ENCODE measurements around the gene AIMP2.
"Not testable (repeated sequence)": the region's sequence is repeated elsewhere in the genome, so short reads cannot be mapped to it uniquely, and the experiment has no call there.

AIMP2 gene

GRCh38 chr7:6049780-6050179 lies 40.7 kb downstream of the AIMP2 start:
- H3K27me3 ChIP-seq (ENCODE audit: control insufficient read depth in 3 of 3, insufficient read depth in 3 of 3, low read depth in 1 of 3, low read length in 3 of 3) = no peaks in the 10 kb centered on the region
- H3K4me2 ChIP-seq (ENCODE audit: insufficient read depth, low read length, poor library complexity, severe bottlenecking) = no peak overlapping the region
- no peak overlapping the region for H2BK120ac ChIP-seq (ENCODE audit: low read depth, low read length)
- H3K4ac ChIP-seq (ENCODE audit: low read length) = no peak overlapping the region
- H3K9ac ChIP-seq (ENCODE audit: low read depth, low read length, poor library complexity) = no peak overlapping the region
- whole genome bisulfite sequencing, 2 donors (ENCODE audit: extremely low coverage in 2 of 2, insufficient read length in 2 of 2, insufficient replicate concordance in 1 of 2) = no CpG with 5 or more reads among the region's 4 CpGs
- H2AFZ ChIP-seq (ENCODE audit: low read length) = no peak overlapping the region
- H2BK5ac ChIP-seq (ENCODE audit: low read length) = no peak overlapping the region
- no peak overlapping the region for H3K27ac ChIP-seq (replicated peaks; ENCODE audit: low read length)
- peaks cover under 1% of the 10 kb centered on the region for H3K79me1 ChIP-seq (ENCODE audit: low read depth, low read length)
- H3K9me3 ChIP-seq (replicated peaks in 1 of 2; ENCODE audit: control insufficient read depth in 2 of 2, insufficient read depth in 1 of 2, low read depth in 1 of 2, low read length in 2 of 2) = no peaks in the 10 kb centered on the region
- H3K14ac ChIP-seq (ENCODE audit: low read length) = no peak overlapping the region
- H2BK12ac ChIP-seq (ENCODE audit: low read length) = no peak overlapping the region
- H3K4me1 ChIP-seq (ENCODE audit: control insufficient read depth in 2 of 2, insufficient read depth in 1 of 2, low read depth in 1 of 2, low read length in 2 of 2) = no peaks in the 10 kb centered on the region
- no peak overlapping the region for H4K91ac ChIP-seq (ENCODE audit: low read depth, low read length, poor library complexity)
- H3K23ac ChIP-seq (ENCODE audit: low read depth, low read length, poor library complexity) = no peak overlapping the region
- H3K18ac ChIP-seq (ENCODE audit: low read length) = no peak overlapping the region
- no peak overlapping the region for H3K4me3 ChIP-seq (ENCODE audit: low read length in 2 of 2)
- no peak for DNase-seq (ENCODE audit: low spot score)
- H3K36me3 ChIP-seq (replicated peaks in 1 of 2; ENCODE audit: control insufficient read depth in 2 of 2, insufficient read depth in 2 of 2, low read length in 2 of 2) = peaks cover 15 to 88% of the 10 kb centered on the region in 2 donors
- no peak overlapping the region for H2AK5ac ChIP-seq (ENCODE audit: low read depth, low read length)
- H2BK15ac ChIP-seq (ENCODE audit: low read length) = no peak overlapping the region
- H4K8ac ChIP-seq (ENCODE audit: low read depth, low read length) = no peak overlapping the region

GRCh38 chr7:6051185-6051584 lies 42.1 kb downstream of the AIMP2 start:
- H2BK15ac ChIP-seq (ENCODE audit: low read length); H4K91ac ChIP-seq (ENCODE audit: low read depth, low read length, poor library complexity); H2BK120ac ChIP-seq (ENCODE audit: low read depth, low read length); H3K9ac ChIP-seq (ENCODE audit: low read depth, low read length, poor library complexity); H3K4me1 ChIP-seq (ENCODE audit: control insufficient read depth in 2 of 2, insufficient read depth in 1 of 2, low read depth in 1 of 2, low read length in 2 of 2); H3K14ac ChIP-seq (ENCODE audit: low read length); H3K79me1 ChIP-seq (ENCODE audit: low read depth, low read length); H3K4me3 ChIP-seq (ENCODE audit: low read length in 2 of 2); H2AFZ ChIP-seq (ENCODE audit: low read length); H2AK5ac ChIP-seq (ENCODE audit: low read depth, low read length); H3K4ac ChIP-seq (ENCODE audit: low read length); H2BK5ac ChIP-seq (ENCODE audit: low read length); H3K23ac ChIP-seq (ENCODE audit: low read depth, low read length, poor library complexity); H3K18ac ChIP-seq (ENCODE audit: low read length); H3K9me3 ChIP-seq (replicated peaks in 1 of 2; ENCODE audit: control insufficient read depth in 2 of 2, insufficient read depth in 1 of 2, low read depth in 1 of 2, low read length in 2 of 2); DNase-seq (ENCODE audit: low spot score); H3K4me2 ChIP-seq (ENCODE audit: insufficient read depth, low read length, poor library complexity, severe bottlenecking); H3K27ac ChIP-seq (replicated peaks; ENCODE audit: low read length); H4K8ac ChIP-seq (ENCODE audit: low read depth, low read length); H2BK12ac ChIP-seq (ENCODE audit: low read length); H3K27me3 ChIP-seq (ENCODE audit: control insufficient read depth in 3 of 3, insufficient read depth in 3 of 3, low read depth in 1 of 3, low read length in 3 of 3): not testable (repeated sequence)
- peaks cover 10 to 80% of the 10 kb centered on the region in 2 donors for H3K36me3 ChIP-seq (replicated peaks in 1 of 2; ENCODE audit: control insufficient read depth in 2 of 2, insufficient read depth in 2 of 2, low read length in 2 of 2)
- no CpG with 5 or more reads among the region's 9 CpGs for WGBS, 2 donors (ENCODE audit: extremely low coverage in 2 of 2, insufficient read length in 2 of 2, insufficient replicate concordance in 1 of 2)

- Histone ChIP-seq H2AK5ac (ENCODE audit: low read depth, low read length) (no peak overlapping the region), H3K18ac (ENCODE audit: low read length) (no peak overlapping the region), H2BK5ac (ENCODE audit: low read length) (no peak overlapping the region), H4K8ac (ENCODE audit: low read depth, low read length) (no peak overlapping the region), H2BK12ac (ENCODE audit: low read length) (no peak overlapping the region), H2BK120ac (ENCODE audit: low read depth, low read length) (no peak overlapping the region), H3K36me3 (replicated peaks in 1 of 2; ENCODE audit: control insufficient read depth in 2 of 2, insufficient read depth in 2 of 2, low read length in 2 of 2) (peaks cover 2 to 36% of the 10 kb centered on the region in 2 donors), H3K79me1 (ENCODE audit: low read depth, low read length) (peaks cover 4% of the 10 kb centered on the region), H3K4me1 (ENCODE audit: control insufficient read depth in 2 of 2, insufficient read depth in 1 of 2, low read depth in 1 of 2, low read length in 2 of 2) (peaks cover 0 to 5% of the 10 kb centered on the region in 2 donors), H2AFZ (ENCODE audit: low read length) (no peak overlapping the region), H3K9ac (ENCODE audit: low read depth, low read length, poor library complexity) (no peak overlapping the region), H3K27ac (replicated peaks; ENCODE audit: low read length) (no peak overlapping the region), H3K4me3 (ENCODE audit: low read length in 2 of 2) (no peak overlapping the region), H4K91ac (ENCODE audit: low read depth, low read length, poor library complexity) (no peak overlapping the region), H3K23ac (ENCODE audit: low read depth, low read length, poor library complexity) (no peak overlapping the region), H3K4me2 (ENCODE audit: insufficient read depth, low read length, poor library complexity, severe bottlenecking) (no peak overlapping the region), H3K27me3 (ENCODE audit: control insufficient read depth in 3 of 3, insufficient read depth in 3 of 3, low read depth in 1 of 3, low read length in 3 of 3) (no peaks in the 10 kb centered on the region), H3K9me3 (replicated peaks in 1 of 2; ENCODE audit: control insufficient read depth in 2 of 2, insufficient read depth in 1 of 2, low read depth in 1 of 2, low read length in 2 of 2) (no peaks in the 10 kb centered on the region), H3K4ac (ENCODE audit: low read length) (no peak overlapping the region), H3K14ac (ENCODE audit: low read length) (no peak overlapping the region), H2BK15ac (ENCODE audit: low read length) (no peak overlapping the region)
- no peak for DNase-seq (ENCODE audit: low spot score)
- WGBS, 2 donors (ENCODE audit: extremely low coverage in 2 of 2, insufficient read length in 2 of 2, insufficient replicate concordance in 1 of 2) = no CpG with 5 or more reads among the region's 1 CpG
Measured at GRCh38 chr7:6056616-6057015, 47.5 kb downstream of the AIMP2 start.

- no peak overlapping the region for H3K14ac ChIP-seq (ENCODE audit: low read length)
- H3K27me3 ChIP-seq (ENCODE audit: control insufficient read depth in 3 of 3, insufficient read depth in 3 of 3, low read depth in 1 of 3, low read length in 3 of 3) = no peaks in the 10 kb centered on the region
- H2AK5ac ChIP-seq (ENCODE audit: low read depth, low read length) = no peak overlapping the region
- H3K9me3 ChIP-seq (replicated peaks in 1 of 2; ENCODE audit: control insufficient read depth in 2 of 2, insufficient read depth in 1 of 2, low read depth in 1 of 2, low read length in 2 of 2) = no peaks in the 10 kb centered on the region
- H2AFZ ChIP-seq (ENCODE audit: low read length) = no peak overlapping the region
- peak overlapping the region in 1 of 2 donors; percentile 89 for H3K4me3 ChIP-seq (ENCODE audit: low read length in 2 of 2)
- no peak overlapping the region for H2BK120ac ChIP-seq (ENCODE audit: low read depth, low read length)
- no peak overlapping the region for H3K23ac ChIP-seq (ENCODE audit: low read depth, low read length, poor library complexity)
- H2BK12ac ChIP-seq (ENCODE audit: low read length) = no peak overlapping the region
- H3K27ac ChIP-seq (replicated peaks; ENCODE audit: low read length) = no peak overlapping the region
- WGBS, 2 donors (ENCODE audit: extremely low coverage in 2 of 2, insufficient read length in 2 of 2, insufficient replicate concordance in 1 of 2) = no CpG with 5 or more reads among the region's 14 CpGs
- no peak overlapping the region for H3K4me2 ChIP-seq (ENCODE audit: insufficient read depth, low read length, poor library complexity, severe bottlenecking)
- H3K9ac ChIP-seq (ENCODE audit: low read depth, low read length, poor library complexity) = no peak overlapping the region
- peaks cover 4% of the 10 kb centered on the region for H3K79me1 ChIP-seq (ENCODE audit: low read depth, low read length)
- H2BK15ac ChIP-seq (ENCODE audit: low read length) = no peak overlapping the region
- no peak overlapping the region for H4K8ac ChIP-seq (ENCODE audit: low read depth, low read length)
- no peak overlapping the region for H3K4ac ChIP-seq (ENCODE audit: low read length)
- peaks cover 0 to 5% of the 10 kb centered on the region in 2 donors for H3K4me1 ChIP-seq (ENCODE audit: control insufficient read depth in 2 of 2, insufficient read depth in 1 of 2, low read depth in 1 of 2, low read length in 2 of 2)
- peaks cover 2 to 28% of the 10 kb centered on the region in 2 donors for H3K36me3 ChIP-seq (replicated peaks in 1 of 2; ENCODE audit: control insufficient read depth in 2 of 2, insufficient read depth in 2 of 2, low read length in 2 of 2)
- H2BK5ac ChIP-seq (ENCODE audit: low read length) = no peak overlapping the region
- DNase-seq (ENCODE audit: low spot score) = no peak
- no peak overlapping the region for H3K18ac ChIP-seq (ENCODE audit: low read length)
- H4K91ac ChIP-seq (ENCODE audit: low read depth, low read length, poor library complexity) = no peak overlapping the region
Measured at GRCh38 chr7:6057316-6058129, 48.5 kb downstream of the AIMP2 start.

Data from neuronal stem cell (in vitro differentiated cells).